A375 (cell line): ENCODE results near the gene CRMP1. TPM values are rescaled to one million over a fixed set of nuclear protein-coding genes. Genes with fewer than 3 reads are reported as not detected.

Experiments used
- small RNA-seq: library from RNA; depleted of rRNA; stranded (forward); fragments of <200 nt; gene quantifications from one replicate; pipeline ENCODE3, GENCODE V24; 2014
- total RNA-seq: library from RNA; depleted of rRNA; stranded (reverse); fragments of >200 nt; shearing (Covaris generic); gene quantifications from 2 replicates; pipeline ENCODE4 v1.2.3, GENCODE V29; 2014; rRNA removed

CRMP1 gene
- 1.4 and 1.9 TPM in 2 replicates for total RNA-seq

DNA sequence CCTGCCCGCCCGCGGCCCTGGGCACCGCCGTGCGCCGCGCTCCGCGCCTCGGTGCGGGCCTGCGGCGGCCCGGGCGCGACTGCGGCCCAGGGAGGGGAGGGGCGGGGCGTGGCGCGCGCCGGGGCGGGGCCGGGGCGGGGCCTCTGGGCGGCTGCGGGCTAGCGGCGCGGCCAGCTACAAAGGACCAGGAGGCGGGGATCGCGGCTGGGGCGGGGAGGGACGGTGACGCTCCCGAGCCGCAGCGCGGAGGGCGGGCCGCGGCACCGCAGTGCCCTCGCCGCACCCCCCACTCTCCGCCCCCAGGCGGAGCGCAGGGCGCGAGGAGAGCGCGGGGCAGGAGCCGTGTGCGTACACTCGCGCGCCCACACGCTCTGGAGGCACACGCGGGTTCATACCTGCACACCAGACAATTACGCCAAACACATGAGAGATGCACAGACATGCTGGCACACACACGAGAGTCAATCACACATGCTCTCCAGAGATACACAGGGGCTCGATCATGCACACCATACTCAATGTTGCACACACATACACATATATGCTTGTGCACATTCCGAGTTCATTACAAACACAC, at the start of gene CRMP1:
CRMP1 (minus strand) TSS at position 83 of the 577 bp plus-strand sequence. CDS start 117 bp downstream, outside the sequence.

Small RNA genes lying within 50 kb of the gene (small RNA-seq; reads per million reads assigned to genes)
- gene MIR378D1: not detected

Other genes with a start within 250 kb of the CRMP1 start
- gene EVC2, start 184.5 kb downstream of the CRMP1 start, total RNA-seq: 0.08 TPM in 1 of 2 replicates, not detected in the other
- gene EVC, start 181.9 kb downstream of the CRMP1 start, total RNA-seq: 20.7 and 22.7 TPM in 2 replicates
- gene C4orf50, start 125.3 kb upstream of the CRMP1 start, total RNA-seq: 0.03 TPM in 1 of 2 replicates, not detected in the other